HG02642 (cell line): Measurements from ENCODE around the gene MARK4.
"Not testable (repeated sequence)": the region's sequence is repeated elsewhere in the genome, so short reads cannot be mapped to it uniquely, and the experiment has no call there.

ENCODE experiments used
- ATAC-seq: cut with Tn5 transposase; IDR thresholded peaks from one replicate; pipeline ENCODE4 v1.9.1; 2021; ENCODE audit warnings: mild to moderate bottlenecking; ENCODE audit not compliant: unreplicated experiment, poor library complexity

MARK4 gene

GRCh38 chr19:45269939-45270338 is 18.9 kb downstream of the MARK4 start:
- not testable (repeated sequence) for ATAC-seq

DNA sequence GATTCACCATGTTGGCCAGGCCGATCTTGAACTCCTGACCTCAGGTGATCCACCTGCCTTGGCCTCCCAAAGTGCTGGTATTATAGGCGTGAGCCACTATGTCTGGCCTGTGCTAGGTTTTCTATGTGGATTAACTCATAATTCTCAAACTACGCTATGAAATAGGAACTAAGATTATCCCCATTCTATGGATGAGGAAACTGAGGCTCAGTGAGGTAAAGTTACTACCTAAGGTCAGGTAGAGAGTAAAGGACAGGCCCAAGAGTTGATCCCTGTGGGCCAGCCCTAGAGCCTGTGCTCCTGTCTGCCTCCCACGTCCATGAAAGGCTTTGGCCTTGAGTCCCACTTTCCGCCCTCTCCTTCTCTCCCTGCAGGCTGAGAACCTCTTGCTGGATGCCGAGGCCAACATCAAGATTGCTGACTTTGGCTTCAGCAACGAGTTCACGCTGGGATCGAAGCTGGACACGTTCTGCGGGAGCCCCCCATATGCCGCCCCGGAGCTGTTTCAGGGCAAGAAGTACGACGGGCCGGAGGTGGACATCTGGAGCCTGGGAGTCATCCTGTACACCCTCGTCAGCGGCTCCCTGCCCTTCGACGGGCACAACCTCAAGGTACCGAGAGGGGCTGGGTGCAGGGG is 20.1 kb downstream of the MARK4 start:
- ATAC-seq: no peak

GRCh38 chr19:45271735-45272108 is 20.7 kb downstream of the MARK4 start:
- no peak for ATAC-seq

- ATAC-seq: no peak
Observed at GRCh38 chr19:45273521-45273855, 22.4 kb downstream of the MARK4 start.

DNA sequence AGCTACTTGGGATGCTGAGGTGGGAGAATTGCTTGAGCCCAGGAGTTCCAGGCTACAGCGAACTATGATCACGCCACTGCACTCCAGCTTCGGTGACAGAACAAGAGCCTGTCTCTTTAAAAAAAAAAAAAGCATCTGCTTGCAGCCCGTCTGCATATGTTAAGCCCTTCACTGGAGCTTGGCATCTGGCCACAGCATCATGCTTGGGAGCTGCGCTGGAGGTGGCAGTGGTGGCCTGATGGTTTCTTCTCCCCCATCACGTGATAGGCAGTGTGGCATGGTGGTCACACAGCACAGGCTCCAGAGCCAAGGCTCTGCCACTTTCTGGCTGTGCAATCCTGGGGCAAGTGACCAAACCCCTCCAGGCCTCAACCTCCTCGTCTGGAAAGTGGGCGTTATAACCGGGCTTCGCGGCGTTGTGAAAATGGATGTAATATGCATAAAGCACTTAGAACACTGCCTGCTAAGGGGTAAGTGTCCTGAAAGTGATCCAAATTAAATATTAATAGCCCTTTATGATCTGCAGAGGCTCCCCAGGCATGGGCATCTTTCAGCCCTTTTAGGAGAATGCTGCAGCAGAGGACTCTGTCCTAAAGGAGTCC is 24.4 kb downstream of the MARK4 start:
- ATAC-seq: no peak

DNA sequence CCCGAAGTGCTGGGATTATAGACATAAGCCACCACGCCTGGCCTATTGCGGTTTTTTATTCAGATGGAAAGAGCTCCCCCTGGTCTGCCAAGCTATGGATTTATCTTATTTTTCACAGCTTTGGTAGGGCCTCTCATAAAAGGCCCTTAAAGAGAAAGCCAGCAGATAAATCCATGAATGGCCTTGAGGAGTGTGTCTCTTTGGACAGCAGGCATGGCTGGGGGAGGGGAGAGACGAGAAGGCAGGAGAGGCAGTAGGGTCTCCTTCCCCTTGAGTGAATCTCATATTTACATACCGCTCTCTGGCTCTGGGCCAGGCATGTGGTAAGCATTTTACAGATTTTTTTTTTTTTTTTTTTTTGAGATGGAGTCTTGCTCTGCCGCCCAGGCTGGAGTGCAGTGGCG is 25.2 kb downstream of the MARK4 start:
- ATAC-seq: no peak

GRCh38 chr19:45278087-45278486 is 27.0 kb downstream of the MARK4 start:
- ATAC-seq: no peak

- no peak for ATAC-seq
Observed at GRCh38 chr19:45279587-45280192, 28.6 kb downstream of the MARK4 start.

- ATAC-seq: no peak
Observed at GRCh38 chr19:45280471-45280961, 29.4 kb downstream of the MARK4 start.

- no peak for ATAC-seq
Observed at GRCh38 chr19:45283443-45284033, 32.5 kb downstream of the MARK4 start.

DNA sequence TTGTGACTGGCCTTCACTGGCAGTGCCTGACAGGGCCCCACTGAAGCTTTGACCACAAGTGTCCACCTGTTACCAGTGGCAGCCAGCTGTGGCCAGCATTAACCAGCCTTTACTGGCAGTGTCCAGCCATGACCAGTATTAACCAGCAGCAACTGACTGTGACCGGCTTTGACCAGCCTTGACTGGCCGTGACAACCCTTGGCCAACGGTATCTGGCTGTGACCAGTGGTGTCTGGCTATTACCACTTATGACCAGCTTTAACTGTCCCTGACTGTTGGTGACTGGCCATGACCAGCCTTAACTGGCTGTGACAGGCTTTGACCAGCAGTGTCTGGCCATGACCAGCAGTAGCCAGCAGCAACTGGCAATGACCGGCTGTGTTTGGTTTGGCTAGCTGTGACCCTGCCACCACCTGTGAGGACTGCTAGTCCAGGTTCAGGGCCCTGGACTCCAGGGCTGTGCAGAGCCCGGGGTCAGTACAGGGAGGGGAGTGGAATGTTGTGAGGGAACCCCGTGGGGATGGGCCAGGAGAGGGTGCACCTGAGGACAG is 39.4 kb downstream of the MARK4 start:
- no peak for ATAC-seq

DNA sequence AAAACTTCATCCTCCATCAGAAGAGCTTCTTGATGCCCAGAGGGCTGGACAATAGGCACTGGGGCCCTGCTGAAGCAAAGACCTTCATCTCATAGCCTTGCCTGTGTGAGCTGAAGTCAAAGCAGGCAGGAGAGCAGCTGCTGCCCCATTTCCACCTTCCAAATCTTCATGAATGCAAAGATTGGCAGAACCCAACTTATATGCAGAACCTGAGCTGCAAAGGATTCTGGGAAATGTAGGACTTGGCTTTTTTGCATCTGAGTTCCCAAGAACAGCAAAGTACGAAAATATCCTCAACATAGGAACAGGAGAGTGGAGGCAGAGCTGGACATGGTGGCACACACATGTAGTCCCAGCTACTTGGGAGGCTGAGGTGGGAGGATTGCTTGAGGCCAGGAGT is 40.8 kb downstream of the MARK4 start:
- ATAC-seq: no peak

DNA sequence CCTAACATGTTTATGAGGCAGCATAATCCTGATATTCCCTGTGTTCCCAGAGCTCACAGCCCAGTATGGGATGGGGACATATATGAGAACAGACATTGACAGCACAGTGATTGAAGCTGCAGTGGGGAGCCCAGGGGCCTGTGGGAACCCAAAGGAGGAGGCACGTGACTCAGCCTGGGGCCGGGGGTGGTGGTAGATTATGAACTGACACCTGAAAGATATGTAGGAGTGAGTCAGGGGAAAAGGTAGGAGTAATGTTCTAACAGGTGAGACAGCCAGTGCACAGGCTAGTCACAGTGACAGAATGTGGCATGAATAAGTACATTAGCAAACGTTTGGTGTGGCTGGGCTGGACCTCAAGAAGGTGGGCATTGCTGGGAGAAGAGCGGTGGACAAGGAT is 42.6 kb downstream of the MARK4 start:
- no peak for ATAC-seq

GRCh38 chr19:45294291-45295029 is 43.4 kb downstream of the MARK4 start:
- ATAC-seq: no peak

- ATAC-seq: no peak
Observed at GRCh38 chr19:45295873-45296272, 44.8 kb downstream of the MARK4 start.

- ATAC-seq: no peak
Observed at GRCh38 chr19:45296355-45296754, 45.3 kb downstream of the MARK4 start.

GRCh38 chr19:45297674-45298073 is 46.6 kb downstream of the MARK4 start:
- no peak for ATAC-seq

DNA sequence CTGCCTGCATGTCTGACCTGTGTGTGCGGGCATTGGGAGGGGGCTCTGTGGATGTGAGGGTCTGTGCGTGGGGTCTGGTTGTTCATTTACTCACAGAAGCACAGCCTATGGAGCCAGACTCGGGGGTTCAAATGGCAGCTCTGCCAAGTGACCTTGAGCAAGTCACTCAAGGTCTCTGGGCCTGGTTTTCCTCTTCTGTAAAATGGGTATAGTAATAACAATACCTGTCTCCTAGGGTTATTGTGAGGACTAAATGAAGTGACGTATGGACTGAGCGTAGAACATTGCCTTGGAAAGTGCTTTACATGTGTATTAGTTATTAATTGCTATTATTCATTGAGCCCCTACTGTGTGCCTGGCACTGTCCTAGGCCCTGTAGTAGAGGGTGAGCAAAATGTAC is 47.2 kb downstream of the MARK4 start:
- no peak for ATAC-seq

GRCh38 chr19:45299719-45300118 is 48.6 kb downstream of the MARK4 start:
- no peak for ATAC-seq

DNA sequence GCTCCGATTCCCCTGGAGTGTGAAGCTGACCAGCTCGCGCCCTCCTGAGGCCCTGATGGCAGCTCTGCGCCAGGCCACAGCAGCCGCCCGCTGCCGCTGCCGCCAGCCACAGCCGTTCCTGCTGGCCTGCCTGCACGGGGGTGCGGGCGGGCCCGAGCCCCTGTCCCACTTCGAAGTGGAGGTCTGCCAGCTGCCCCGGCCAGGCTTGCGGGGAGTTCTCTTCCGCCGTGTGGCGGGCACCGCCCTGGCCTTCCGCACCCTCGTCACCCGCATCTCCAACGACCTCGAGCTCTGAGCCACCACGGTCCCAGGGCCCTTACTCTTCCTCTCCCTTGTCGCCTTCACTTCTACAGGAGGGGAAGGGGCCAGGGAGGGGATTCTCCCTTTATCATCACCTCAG is 51.3 kb downstream of the MARK4 start:
- ATAC-seq: no peak
